Measurements from ENCODE around the gene NUP188.

- TF ChIP-seq SUZ12 (IDR thresholded peaks at IDR 0.05; ENCODE audit: extremely low read depth, insufficient read depth, insufficient read length) (no peak), YY1 (IDR thresholded peaks at IDR 0.05; ENCODE audit: insufficient read depth, insufficient read length) (no peak)
Measured at GRCh38 chr9:128903079-128903461, 44.4 kb upstream of the NUP188 start.

Measured in NT2/D1 (cell line).